CD4-positive, alpha-beta T cell treated with Interleukin-6 at 100 ng/mL for 8 hours (primary cell): Measurements from ENCODE around the gene MCFD2.

Source experiments
- DNase-seq: peaks from one replicate; pipeline ENCODE4 v3.0.0-alpha.2; 2020; ENCODE audit warnings: mixed read lengths, low spot score

The MCFD2 gene

DNA sequence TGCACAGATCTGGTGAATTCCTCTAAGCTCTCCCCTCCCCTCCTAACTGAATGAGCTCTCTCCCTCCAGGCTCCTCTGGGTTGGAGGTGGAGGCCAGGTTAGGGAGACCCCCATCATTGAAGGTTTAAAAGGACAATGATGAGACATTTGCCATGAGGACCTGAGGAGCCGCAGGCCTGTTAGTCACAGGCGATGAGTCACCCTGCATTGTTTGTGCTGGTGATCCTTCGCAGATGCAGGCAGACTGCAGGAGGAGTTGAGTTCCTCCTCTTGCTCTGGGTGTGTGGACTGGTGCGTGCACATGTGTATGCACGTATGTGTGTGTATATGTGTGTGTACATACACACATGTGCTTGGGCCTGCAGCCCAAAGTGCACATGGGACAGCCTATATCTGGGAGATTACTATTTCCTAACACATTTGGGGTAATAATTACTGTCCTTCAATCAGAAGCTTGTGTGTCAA is 42.0 kb downstream of the MCFD2 start:
- DNase-seq, result no peak

DNA sequence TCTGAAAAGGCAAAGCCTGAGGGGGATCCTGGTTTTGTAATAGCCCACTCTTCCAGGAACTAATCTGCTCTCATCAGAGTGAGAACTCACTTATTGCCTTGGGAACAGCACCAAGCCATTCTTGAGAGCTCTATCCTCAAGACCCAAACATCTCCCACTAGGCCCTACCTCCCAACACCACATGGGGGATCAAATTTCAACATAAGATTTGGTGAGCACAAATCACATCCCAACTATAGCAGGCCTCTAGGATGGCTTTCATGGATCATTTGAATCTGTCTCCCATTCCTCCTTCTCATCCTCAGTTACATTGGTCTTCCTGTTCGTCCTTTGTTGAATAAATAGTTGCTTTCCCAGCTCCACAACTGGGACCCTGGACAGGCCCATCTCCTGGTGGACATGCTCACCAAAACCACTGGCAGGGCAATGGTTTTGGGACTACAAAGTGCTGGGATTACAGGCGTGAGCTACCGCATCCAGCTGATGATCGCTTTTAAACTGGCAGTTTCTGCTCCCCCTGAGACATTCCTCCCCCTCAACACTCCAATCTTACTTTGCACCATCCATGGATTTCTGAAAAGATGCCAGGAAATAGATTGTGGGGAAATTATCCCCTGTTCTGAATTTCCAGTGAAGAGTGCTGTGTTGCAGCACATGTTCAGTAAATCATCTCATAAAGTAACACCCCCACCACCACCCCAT is 42.6 kb downstream of the MCFD2 start:
- no peak for DNase-seq

DNA sequence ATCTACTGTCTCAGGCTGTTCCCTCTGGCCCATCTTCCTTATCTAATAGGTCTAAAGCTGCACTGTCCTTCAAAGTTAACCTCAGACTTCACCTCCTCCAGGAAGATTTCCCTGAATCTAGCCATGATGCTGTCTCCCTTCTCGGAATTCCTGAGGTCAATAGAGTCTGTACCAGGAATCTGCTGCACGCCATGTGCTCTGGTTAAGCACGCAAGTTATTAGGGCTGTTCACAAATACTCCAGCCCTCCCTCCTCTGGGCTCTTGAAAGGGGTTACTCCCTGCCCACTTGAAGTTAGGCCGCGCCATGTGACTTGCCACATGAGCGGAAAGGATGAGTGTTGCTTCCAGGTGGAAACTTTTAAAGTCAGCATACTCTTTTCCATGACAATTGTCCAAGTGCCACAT is 43.6 kb downstream of the MCFD2 start:
- DNase-seq, result no peak

DNA sequence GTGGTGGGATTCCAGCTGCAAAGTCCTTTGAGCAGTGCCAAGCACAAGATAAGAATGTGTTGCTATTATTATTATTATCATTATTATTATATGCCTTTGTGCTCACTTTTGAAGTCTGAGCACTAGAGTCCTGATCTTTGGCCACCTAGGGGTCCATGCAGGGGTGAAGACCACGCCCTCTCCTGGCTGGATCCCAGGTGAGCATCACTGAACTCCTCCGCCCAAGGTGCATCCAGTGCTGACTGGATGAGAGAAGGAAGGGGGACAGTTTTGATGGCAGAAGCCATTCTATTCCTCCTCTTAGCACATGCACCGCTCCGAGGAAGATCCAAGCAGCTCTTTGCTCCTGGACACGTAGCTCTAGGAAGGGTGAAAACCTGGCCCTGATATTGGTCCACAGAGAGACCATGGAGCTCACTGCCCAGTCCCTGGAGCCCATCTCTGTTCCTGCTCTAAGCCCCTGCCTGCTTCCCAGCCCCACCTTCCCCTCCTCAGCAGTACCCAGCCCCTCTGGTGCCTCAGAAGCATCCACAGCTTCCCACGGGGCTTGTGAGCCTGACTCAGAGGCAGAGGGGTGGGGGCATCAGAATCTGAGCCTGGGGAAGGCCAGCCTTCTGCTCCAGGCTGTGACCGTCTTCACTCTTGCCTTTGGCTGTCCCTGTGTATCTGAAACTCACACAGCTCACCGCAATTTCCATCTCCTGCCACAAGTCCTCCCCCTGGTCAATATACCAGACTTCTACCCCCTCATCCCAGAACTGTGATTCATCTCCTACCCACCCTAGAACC is 45.4 kb downstream of the MCFD2 start:
- no peak for DNase-seq

DNA sequence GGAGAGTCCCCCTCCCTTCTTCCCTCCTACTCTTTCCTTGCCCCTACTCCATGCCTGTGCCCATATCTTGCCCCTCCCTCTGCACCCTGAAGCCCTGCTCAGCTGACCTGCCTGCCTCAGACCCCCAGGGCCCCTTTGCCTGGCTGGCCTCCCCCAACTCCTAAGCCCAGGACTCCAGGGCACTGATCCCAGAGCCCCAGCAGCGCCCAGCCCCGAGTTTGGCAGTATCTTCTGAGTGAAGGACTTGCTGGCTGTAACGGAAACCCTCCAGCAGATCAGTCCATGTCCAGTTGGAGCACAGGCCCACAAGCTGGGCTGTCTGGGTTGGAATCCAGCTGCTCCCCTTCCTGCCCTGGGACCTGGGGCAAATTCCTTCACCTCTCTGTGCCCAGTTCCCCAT is 46.0 kb downstream of the MCFD2 start:
- no peak for DNase-seq

DNA sequence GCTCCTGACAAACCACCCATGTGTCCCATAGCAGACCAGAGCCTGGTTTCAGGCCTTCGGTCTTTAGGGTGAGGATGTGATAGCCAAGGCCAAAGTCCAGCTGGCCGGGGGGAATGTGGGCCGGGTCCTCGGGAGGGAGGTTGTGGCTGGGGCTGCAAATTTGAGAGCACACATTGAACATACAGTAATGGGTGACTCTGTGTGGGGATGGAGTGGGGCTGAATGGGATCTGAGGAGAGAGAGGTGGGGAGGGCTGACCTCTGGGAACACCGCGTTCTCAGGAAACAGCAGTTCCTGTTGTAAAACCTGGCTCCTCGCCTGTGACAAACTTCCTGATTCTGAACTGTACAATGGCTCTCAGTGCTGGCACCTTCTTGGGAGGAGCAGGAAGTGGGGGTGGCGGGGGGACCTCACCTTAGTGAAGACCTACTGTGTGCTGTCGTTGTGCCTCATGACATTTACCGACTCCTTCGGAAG is 48.8 kb downstream of the MCFD2 start:
- no peak for DNase-seq

DNA sequence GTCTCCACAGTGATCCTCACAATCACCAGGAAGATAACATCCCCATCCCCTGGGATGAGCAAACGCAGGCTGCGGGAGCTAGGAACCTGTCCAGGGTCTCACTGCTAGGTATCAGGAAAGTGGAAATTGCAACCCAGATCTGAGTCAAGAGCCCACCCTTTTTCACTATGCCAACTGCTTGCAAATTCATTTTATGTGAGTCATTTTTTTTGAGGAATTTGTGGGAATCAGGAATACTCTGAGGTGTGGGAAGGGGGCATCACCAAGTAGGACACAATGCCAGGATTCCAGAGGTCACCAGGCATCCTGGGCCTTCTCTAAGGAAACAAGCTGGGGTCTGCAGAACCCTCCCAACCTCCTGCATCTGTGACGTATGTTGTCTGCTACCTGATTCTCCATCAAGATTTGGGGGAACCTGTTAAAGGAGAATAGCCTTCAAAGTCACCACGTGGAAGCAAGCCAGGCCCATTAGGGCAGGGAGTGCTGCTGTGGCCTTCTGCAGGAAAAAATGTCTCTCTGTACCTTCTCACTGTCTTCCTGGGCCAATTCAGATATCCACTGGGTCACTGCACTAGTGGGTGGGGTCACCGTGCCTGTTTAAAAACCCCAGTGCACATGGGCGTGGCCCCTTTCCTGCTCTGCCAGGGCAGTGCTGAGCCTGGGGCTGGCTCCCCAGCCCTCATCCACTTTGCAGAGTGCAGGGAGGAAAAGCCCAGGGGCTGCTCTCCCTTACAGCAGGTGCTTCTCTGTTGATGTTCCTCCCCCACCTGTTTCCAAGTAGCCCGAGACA is 50.2 kb downstream of the MCFD2 start:
- DNase-seq, result no peak

DNA sequence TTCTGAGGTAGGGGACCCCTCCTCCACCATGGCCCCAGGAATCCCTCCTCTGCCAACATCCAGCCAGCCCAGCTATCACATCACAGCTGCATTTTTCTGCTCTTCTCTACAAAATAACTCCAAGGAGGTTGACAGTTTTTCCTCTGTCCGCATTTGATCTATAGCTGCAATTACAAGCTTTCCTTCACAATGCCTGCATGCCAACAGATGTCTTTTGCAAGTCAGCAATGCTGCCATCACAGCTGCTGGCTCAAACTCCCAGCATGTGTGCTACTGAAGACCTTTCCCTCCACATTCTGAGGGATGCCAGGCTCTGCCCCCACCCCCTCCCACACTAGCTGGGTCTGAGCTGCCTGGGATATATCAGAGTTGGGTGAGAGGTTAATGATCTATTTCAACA is 51.7 kb downstream of the MCFD2 start:
- no peak for DNase-seq

DNA sequence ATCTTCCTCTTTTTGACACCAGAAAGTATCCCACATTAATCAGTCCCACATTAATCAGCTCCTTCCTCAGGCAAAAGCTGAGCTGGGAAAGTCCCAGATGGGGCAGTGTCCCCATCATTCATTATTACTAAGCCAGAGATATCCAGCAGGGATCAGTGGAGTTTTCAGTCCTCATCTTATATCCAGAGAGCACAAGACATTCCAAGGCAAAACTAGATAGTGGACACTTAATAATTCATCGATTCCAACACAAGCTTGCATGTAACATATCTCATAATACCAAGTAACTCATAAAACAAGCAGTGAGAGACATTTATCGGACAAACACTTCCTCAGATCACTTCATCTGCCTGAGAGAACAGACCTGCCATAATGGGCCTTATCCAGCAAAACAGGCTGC is 53.1 kb downstream of the MCFD2 start:
- DNase-seq, result no peak

DNA sequence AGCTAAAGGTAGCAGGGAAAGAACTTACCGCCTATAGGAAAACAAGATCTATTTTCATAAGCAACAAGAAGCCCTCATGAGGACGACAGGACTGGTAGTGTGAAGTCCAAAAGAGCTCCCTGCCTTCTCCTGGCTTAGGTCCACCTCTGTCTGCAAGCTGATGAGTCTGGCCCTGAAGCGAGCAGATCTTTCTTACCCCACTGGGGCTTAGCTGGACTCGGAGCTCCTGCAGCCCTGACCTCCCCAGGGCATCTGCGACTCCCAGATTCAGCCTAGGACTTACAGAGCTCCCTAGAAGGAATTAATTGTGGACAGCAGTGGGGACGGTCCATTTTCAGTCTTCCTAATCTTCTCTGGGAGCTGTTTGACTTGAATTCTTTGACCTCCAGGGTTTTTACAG is 53.7 kb downstream of the MCFD2 start:
- no peak for DNase-seq

DNA sequence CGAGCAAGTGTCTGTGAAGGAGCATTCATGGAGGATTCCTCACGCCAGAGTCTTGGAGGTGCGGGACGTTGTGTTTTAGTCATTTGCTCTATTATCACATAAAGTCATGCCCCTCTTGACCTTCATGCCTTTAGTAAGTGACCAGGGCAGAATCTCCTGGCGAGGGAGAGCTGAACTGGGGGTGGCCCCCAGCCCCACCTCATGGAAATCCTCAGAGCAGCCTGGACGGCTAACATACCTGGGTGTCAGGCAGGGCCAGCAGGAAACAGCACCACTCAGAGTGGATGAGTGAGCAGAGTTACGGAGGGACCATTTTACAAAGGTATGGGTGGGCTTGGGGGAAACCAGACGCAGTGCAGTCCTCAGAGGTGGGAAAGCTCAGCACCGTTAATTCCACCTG is 56.1 kb downstream of the MCFD2 start:
- DNase-seq, result no peak

DNA sequence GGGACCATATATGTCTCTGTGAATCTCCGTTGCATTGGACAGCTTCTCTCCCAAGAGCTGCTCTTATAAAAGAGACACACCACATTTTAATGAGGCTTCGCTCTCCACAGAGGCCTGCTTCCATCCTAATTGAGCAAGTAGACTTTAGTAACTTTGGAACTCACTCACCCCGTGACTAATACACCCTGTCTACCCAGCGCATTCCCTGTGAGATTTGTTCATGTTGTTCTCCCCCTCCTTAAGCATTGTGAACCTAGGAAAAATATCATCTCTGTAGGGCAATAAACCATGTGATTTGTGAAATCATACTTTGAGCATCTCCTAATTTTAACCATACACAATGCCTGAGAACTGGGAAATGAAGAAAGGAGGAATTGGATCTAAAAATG is 56.9 kb downstream of the MCFD2 start:
- no peak for DNase-seq

DNA sequence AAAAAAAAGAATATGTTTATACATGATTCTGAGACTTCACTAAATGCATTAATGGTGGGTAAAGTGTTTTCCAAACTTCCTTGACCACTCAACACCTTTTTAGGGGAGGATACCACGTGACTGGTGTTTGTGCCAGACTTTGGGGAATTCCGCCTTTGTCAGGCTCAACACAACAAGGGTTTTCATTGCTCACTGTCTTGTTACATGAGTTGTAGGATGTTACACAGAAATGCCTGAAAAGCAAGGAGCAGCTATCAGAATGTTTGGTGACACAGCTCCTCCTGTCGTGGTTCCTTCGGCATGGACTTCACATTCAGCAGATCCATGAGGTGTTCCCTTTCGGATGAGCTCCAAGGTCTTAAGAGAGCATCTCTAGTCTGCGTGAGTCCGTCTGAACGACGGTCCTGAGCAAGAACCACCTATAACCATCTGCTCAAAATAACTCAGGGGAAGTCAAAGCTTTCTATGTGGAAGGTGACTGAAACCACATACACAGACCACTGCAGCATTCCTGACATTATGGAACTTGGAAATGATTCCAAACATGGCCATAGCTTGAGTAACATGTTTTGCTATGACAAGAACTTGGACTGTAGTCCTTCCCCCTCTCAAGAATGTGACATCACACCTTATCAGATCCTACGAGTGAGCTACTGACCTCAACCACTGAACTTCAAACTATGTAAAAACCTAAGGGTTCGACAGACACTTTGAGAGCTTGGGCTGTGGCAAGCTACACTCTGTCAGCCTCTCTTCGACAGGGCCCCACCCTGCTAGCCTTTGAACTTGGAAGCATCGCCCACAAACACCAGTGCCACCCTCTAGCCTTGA is 57.5 kb downstream of the MCFD2 start:
- DNase-seq, result no peak

DNA sequence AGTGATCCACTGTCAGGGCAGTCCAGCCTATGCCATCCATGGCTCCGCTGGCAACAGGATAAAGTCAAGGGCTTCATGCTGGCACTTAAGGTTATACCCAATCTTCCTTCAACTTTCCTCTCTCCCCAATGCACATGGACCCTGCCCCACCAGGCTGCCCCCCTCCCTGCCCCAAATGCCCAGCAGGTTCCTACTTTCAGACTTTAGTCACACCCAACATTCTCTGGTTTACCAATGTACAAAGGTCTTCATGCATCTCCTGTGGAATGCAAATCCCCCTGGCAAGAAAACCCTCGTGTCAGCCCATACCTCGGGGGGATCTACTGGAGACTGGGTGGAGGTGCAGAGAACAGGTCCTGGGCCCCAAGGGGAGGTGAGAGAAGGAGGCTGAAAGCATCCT is 59.3 kb downstream of the MCFD2 start:
- DNase-seq, result no peak

DNA sequence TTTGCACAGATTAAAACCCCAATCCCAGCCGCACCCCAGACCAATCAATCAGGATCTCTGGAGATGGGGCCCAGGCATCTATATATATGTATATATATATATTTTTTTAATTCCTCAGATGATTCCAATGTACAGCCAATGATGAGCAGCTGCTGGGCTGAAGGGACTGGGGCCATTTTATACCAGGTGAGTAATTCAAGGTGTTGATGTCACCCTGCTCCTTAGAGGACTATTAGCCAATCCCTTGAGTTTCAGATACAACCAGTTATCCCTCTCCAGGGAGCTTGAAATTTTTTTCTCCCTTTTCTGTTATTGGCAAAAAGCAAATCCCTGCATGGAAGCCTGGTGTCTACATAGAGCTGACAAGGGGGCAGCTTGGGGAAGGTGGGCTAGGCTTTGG is 59.8 kb downstream of the MCFD2 start:
- DNase-seq, result no peak

DNA sequence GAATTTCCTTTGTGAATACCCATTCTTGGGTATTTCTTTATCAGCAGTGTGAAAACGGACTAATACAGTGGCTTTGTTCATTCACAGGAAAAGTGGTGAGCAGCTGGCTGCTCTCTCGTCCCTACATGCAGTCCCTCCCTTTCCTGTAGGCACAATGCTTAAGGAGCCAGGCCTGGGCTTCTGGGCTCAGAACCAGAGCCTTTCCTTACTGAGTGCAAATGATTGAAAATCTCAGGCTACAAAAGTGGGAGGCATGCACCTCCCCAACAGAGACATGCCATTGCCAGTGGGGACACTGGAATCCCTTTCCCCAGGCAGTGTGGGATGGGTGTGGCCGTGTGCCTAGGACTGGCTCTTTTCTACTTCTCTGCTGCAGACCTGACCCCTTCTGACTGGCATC is 61.3 kb downstream of the MCFD2 start:
- no peak for DNase-seq

DNA sequence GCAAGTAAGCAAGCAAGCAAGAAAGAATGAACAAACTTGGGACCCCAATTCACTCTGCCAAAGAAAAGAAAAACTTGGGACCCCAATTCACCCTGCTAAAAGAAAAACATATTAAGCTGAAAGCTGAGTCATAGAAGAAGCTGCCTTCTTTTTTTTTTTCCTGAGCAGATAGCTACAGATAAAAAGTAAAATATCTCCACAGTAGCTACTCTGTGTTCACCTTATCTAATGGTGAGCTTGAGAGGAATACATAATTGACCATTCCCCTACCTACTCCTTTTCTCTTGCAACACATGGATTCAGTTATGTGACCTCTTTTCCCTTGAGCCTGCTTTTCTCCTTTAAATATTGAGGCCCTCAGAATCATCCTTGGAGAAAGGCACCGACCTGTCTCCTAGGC is 63.0 kb downstream of the MCFD2 start:
- no peak for DNase-seq

DNA sequence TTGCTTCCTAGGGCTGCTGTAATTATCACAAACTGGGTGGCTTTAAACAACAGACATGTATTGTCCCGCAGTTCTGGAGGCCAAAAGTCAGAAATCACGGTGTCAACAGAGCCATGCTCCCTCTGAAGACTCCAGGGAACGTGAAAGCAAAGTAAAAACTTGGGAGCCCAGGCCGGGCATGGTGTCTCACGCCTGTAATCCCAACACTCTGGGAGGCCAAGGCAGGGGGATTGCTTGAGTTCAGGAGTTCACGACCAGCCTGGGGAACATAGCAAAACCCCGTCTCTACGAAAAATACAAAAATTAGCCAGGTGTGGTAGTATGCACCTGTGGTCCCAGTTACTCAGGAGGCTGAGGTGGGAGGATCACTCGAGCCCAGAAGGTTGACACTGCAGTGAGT is 63.5 kb downstream of the MCFD2 start:
- DNase-seq, result no peak
